HepG2 (cell line): Measurements from ENCODE around the gene CPLANE1. TPM values are rescaled to one million over a fixed set of nuclear protein-coding genes. Genes with fewer than 3 reads are reported as not detected.

Experiments
- ATAC-seq: fragments of 200-7000 bp; cut with Tn5 transposase; 3 replicates; pipeline ENCODE4 v1.9.1; 2020; ENCODE audit warnings: mild to moderate bottlenecking, moderate library complexity
- BruUV-seq: library from RNA; stranded (reverse); fragments of 400-500 nt; replicated peaks from 2 replicates; lab custom pipeline; 2021; lab: Mats Ljungman, UMichigan
- CTCF ChIA-PET: fragments of 300-600 bp; formaldehyde crosslinking; extraction: SDS; loops from one replicate; lab custom pipeline; 2021; ENCODE audit warnings: low total read pairs, inconsistent platforms, low intra/inter-chr PET ratio; lab: Yijun Ruan, JAX
- POLR2A ChIA-PET: fragments of 350-600 bp; sonication (Branson Sonifier 250); formaldehyde crosslinking; loops from one replicate; lab custom pipeline; 2020; ENCODE audit warnings: antibody characterized with exemption, inconsistent platforms; lab: Yijun Ruan, JAX
- DNase-seq: peaks from one replicate; pipeline ENCODE4 v3.0.0-alpha.2; 2015; ENCODE audit warnings: low spot score
- FAIRE-seq: peaks from 3 replicates; lab custom pipeline; 2011; peaks lifted over from hg19 to GRCh38; lab: Jason Lieb, UNC
- H2AFZ ChIP-seq: one replicate; pipeline ENCODE4 v1.6.1; 2011; ENCODE audit warnings: low read length, inconsistent platforms
- H3K27ac ChIP-seq: fragments of 300-600 bp; 3 replicates; pipeline ENCODE4 v1.8.0; 2011; ENCODE audit warnings: mixed run types, mild to moderate bottlenecking, mixed read lengths, low read length, inconsistent platforms; ENCODE audit not compliant: insufficient read depth; ENCODE audit errors: extremely low read length
- H3K27me3 ChIP-seq, 2 experiments: fragments of 200-600 bp in 1 of 2; 2 replicates in 1 of 2; 3 replicates in 1 of 2; pipeline versions ENCODE4 v1.6.0 to v1.8.0; 2011; ENCODE audit warnings: low read length in 2 of 2, mild to moderate bottlenecking in 2 of 2, moderate library complexity in 2 of 2, inconsistent platforms in 1 of 2; ENCODE audit not compliant: insufficient read depth in 2 of 2, control insufficient read depth in 1 of 2
- H3K36me3 ChIP-seq, 2 experiments: fragments of 200-600 bp in 1 of 2; replicated peaks in 1 of 2; 2 replicates in 1 of 2; 3 replicates in 1 of 2; pipeline versions ENCODE4 v1.5.1 to v1.8.0; 2011; ENCODE audit warnings: low read length in 2 of 2, inconsistent platforms in 1 of 2; ENCODE audit not compliant: insufficient read depth in 2 of 2, control insufficient read depth in 1 of 2
- H3K4me1 ChIP-seq: 2 replicates; pipeline ENCODE4 v1.5.1; 2012; ENCODE audit warnings: low read length, inconsistent platforms; ENCODE audit not compliant: insufficient read depth
- H3K4me2 ChIP-seq: 2 replicates; pipeline ENCODE4 v1.6.0; 2011; ENCODE audit warnings: low read depth, low read length, inconsistent platforms
- H3K4me3 ChIP-seq, 3 experiments: fragments of 200-600 bp in 1 of 3; sonication (generic), shearing (Covaris generic) in 1 of 3; replicated peaks in 1 of 3; 2 replicates each; pipeline ENCODE4 v1.5.1; 2011 to 2016; ENCODE audit warnings: low read length in 3 of 3, inconsistent platforms in 2 of 3, low read depth in 2 of 3, mild to moderate bottlenecking in 2 of 3, control low read depth in 1 of 3, mixed read lengths in 1 of 3; ENCODE audit not compliant: insufficient read depth in 1 of 3
- H3K79me2 ChIP-seq: one replicate; pipeline ENCODE4 v1.6.1; 2011; ENCODE audit warnings: low read length, inconsistent platforms; ENCODE audit not compliant: insufficient read depth
- H3K9ac ChIP-seq: 2 replicates; pipeline ENCODE4 v1.6.0; 2011; ENCODE audit warnings: mild to moderate bottlenecking, low read depth, low read length, inconsistent platforms; ENCODE audit not compliant: insufficient read depth
- H3K9me3 ChIP-seq: 2 replicates; pipeline ENCODE4 v1.5.1; 2012; ENCODE audit warnings: mild to moderate bottlenecking, low read length
- H4K20me1 ChIP-seq: 2 replicates; pipeline ENCODE4 v1.6.0; 2011; ENCODE audit warnings: inconsistent platforms, mild to moderate bottlenecking, low read length, moderate library complexity; ENCODE audit not compliant: insufficient read depth
- CENPT ChIP-seq: sonication (generic); formaldehyde crosslinking; IDR thresholded peaks from 2 replicates; pipeline ENCODE4 v1.8.0; 2022; ENCODE audit warnings: low read depth, mild to moderate bottlenecking, moderate library complexity, missing genetic modification reagents
- ETV5 ChIP-seq: IDR thresholded peaks from 2 replicates; pipeline ENCODE4 v1.6.1; 2018; ENCODE audit warnings: missing biosample characterization, missing genetic modification reagents, inconsistent platforms, borderline replicate concordance
- FOXJ3 ChIP-seq: sonication (generic); formaldehyde crosslinking; IDR thresholded peaks from 2 replicates; pipeline ENCODE4 v1.4.0; 2020; ENCODE audit warnings: missing genetic modification reagents, mild to moderate bottlenecking, borderline replicate concordance
- MLXIP ChIP-seq: sonication (generic); formaldehyde crosslinking; IDR thresholded peaks from 2 replicates; pipeline ENCODE4 v1.9.0; 2021; ENCODE audit warnings: missing genetic modification reagents, borderline replicate concordance
- MYPOP ChIP-seq: sonication (generic); formaldehyde crosslinking; IDR thresholded peaks from 2 replicates; pipeline ENCODE4 v1.8.1; 2023; ENCODE audit warnings: mild to moderate bottlenecking, moderate library complexity, missing genetic modification reagents
- NCOA2 ChIP-seq: sonication (generic); formaldehyde crosslinking; IDR thresholded peaks from 2 replicates; pipeline ENCODE4 v1.8.0; 2022; ENCODE audit warnings: inconsistent platforms
- REPIN1 ChIP-seq: sonication (generic); formaldehyde crosslinking; IDR thresholded peaks from 2 replicates; pipeline ENCODE4 v1.8.0; 2022; ENCODE audit warnings: missing genetic modification reagents, low read depth, mild to moderate bottlenecking, borderline replicate concordance
- SIX1 ChIP-seq: sonication (generic); formaldehyde crosslinking; IDR thresholded peaks from 2 replicates; pipeline ENCODE4 v1.4.0; 2020; ENCODE audit warnings: missing genetic modification reagents, borderline replicate concordance
- SP4 ChIP-seq: sonication (generic); formaldehyde crosslinking; IDR thresholded peaks from 2 replicates; pipeline ENCODE4 v1.8.1; 2023; ENCODE audit warnings: mild to moderate bottlenecking, missing genetic modification reagents
- ZKSCAN8 ChIP-seq: IDR thresholded peaks from 2 replicates; pipeline ENCODE4 v1.6.1; 2016; ENCODE audit warnings: borderline replicate concordance, missing genetic modification reagents, missing compliant biosample characterization
- ZNF549 ChIP-seq: sonication (generic); formaldehyde crosslinking; IDR thresholded peaks from 2 replicates; pipeline ENCODE4 v1.5.0; 2020; ENCODE audit warnings: missing genetic modification reagents
- ZNF770 ChIP-seq: sonication (generic); formaldehyde crosslinking; IDR thresholded peaks from 2 replicates; pipeline ENCODE4 v1.5.0; 2020; ENCODE audit warnings: mild to moderate bottlenecking, missing genetic modification reagents
- WGBS: methylation state at CpG from one replicate; pipeline ENCODE4 v1.1.6; 2017; ENCODE audit warnings: low lambda C conversion rate; 5-methylcytosine and 5-hydroxymethylcytosine counted together
- in situ Hi-C: cut with HindIII; loops from 2 replicates; pipeline ENCODE4 v1.10.0; 2017; ENCODE audit warnings: low pct_unique_long_range_greater_than_20kb; ENCODE audit not compliant: extremely low pct_ligation_motif_present
- intact Hi-C: fragments of 100-400 bp; cut with micrococcal nuclease; formaldehyde crosslinking; loops from one replicate; pipeline ENCODE4 v1.10.0; 2022; ENCODE audit not compliant: unreplicated experiment
- polyA plus RNA-seq, 8 experiments: library from polyadenylated mRNA; depleted of rRNA in 3 of 8; stranded (reverse) in 7 of 8; unstranded in 1 of 8; fragments of >200 nt; fragmentation: Illumina TruSeq in 4 of 8; extraction: Trizol in 4 of 8; gene quantifications; 2 replicates each; pipeline versions ENCODE4 v1.2.1 to v1.2.3, GENCODE V29; 2011 to 2016; ENCODE audit warnings: low read depth in 4 of 8, missing spikeins in 1 of 8, mixed read lengths in 1 of 8; ENCODE audit not compliant: insufficient read depth in 1 of 8
- total RNA-seq, 5 experiments: library from RNA; depleted of rRNA; stranded (reverse); fragments of >200 nt; fragmentation: Illumina TruSeq; extraction: Trizol; gene quantifications; 2 replicates each; pipeline ENCODE4 v1.2.3, GENCODE V29; 2016; ENCODE audit warnings: low read depth in 1 of 5

CPLANE1 gene
- total and polyA plus RNA-seq, 2 of the 13 experiments (the other 11 are each of a cell fraction or from before 2014, with no cell fraction given) = 6.3 to 9.9 TPM

- Histone ChIP-seq H3K9me3 (no peaks in the 10 kb centered on the region), H3K27me3 (no peaks in the 10 kb centered on the region; a peak in 1 of 5 replicates), H3K9ac (peak overlapping the region; percentile 85), H3K4me1 (peaks cover 22% of the 10 kb centered on the region), H3K79me2 (no peaks in the 10 kb centered on the region), H4K20me1 (no peaks in the 10 kb centered on the region), H3K36me3 (no peaks in the 10 kb centered on the region), H3K27ac (peak overlapping the region; percentile 84), H3K4me3 (peak overlapping the region; percentile 74 to 92 (median 83)), H2AFZ (peak overlapping the region; percentile 37), H3K4me2 (peak overlapping the region; percentile 76)
- no peak for TF ChIP-seq CENPT (CRISPR knock-in tag)
- 0 out of 2 replicates have a peak, but pooled peaks have one; percentile 13 for TF ChIP-seq MYPOP (CRISPR knock-in tag)
- TF ChIP-seq FOXJ3 (CRISPR knock-in tag) = no peak
- TF ChIP-seq ZKSCAN8 (CRISPR knock-in tag) = no peak
- TF ChIP-seq ETV5 (CRISPR knock-in tag) = no peak
- 9% methylated on average over 12 of the region's 19 CpGs for WGBS
- ChIA-PET POLR2A (interaction anchor here (0.6 to 1.4 kb wide), 3 partner anchors 13 to 117 kb away, joined by 3 read pairs; no protein-coding TSS in a partner anchor), CTCF (no interaction called here)
- DNase-seq (no peak), ATAC-seq (no peak), FAIRE-seq (no peak)
- BruUV-seq = TSS peak; percentile 62
- in situ Hi-C loops (no loop called here), intact Hi-C loops (no loop called here)
Observed at GRCh38 chr5:37248421-37248969, 681 bp downstream of the CPLANE1 start.

GRCh38 chr5:37247496-37247895 lies 1.7 kb downstream of the CPLANE1 start:
- no peak overlapping the region for H2AFZ ChIP-seq
- POLR2A ChIA-PET = no interaction called here
- peak overlapping the region; percentile 8; the same call in 1 of the 2 replicates for H3K4me2 ChIP-seq
- H4K20me1 ChIP-seq = no peaks in the 10 kb centered on the region
- 98% methylated on average over 4 of the region's 4 CpGs for WGBS
- FAIRE-seq = no peak
- H3K9ac ChIP-seq = no peak overlapping the region
- CTCF ChIA-PET = no interaction called here
- no peak overlapping the region for H3K27ac ChIP-seq
- H3K36me3 ChIP-seq = no peaks in the 10 kb centered on the region
- H3K4me3 ChIP-seq = no peak overlapping the region
- BruUV-seq = no TSS peak
- no peaks in the 10 kb centered on the region for H3K9me3 ChIP-seq
- no peaks in the 10 kb centered on the region; a peak in 1 of 5 replicates for H3K27me3 ChIP-seq
- H3K4me1 ChIP-seq = peaks cover 22% of the 10 kb centered on the region
- in situ Hi-C loops = no loop called here
- DNase-seq = no peak
- no peaks in the 10 kb centered on the region for H3K79me2 ChIP-seq
- no peak for ATAC-seq
- intact Hi-C loops = no loop called here
- no peak for TF ChIP-seq ZNF770 (CRISPR knock-in tag)
- no peak for TF ChIP-seq MLXIP (CRISPR knock-in tag)
- no peak for TF ChIP-seq SIX1 (CRISPR knock-in tag)
- no peak for TF ChIP-seq NCOA2
- TF ChIP-seq SP4 (CRISPR knock-in tag) = no peak
- no peak for TF ChIP-seq REPIN1
- TF ChIP-seq ZNF549 (CRISPR knock-in tag) = no peak
